ENCODE results near the gene NPL.

- TF ChIP-seq CTCF (IDR thresholded peaks at IDR 0.05) (peak in 1 of 6 experiments; percentile 5), POLR2A (IDR thresholded peaks at IDR 0.05) (no peak)
Observed at GRCh38 chr1:182809414-182809957, 19.9 kb downstream of the NPL start.

Measured in esophagus squamous epithelium (tissue), 4 donors.